Neural progenitor cell (in vitro differentiated cells): ENCODE results near the gene ZFP1.

Experiments
- EZH2phosphoT487 ChIP-seq: fragments of 200-600 bp; sonication (generic); IDR thresholded peaks from 2 replicates; pipeline ENCODE4 v1.6.1; 2017; ENCODE audit warnings: antibody characterized with exemption
- TF ChIP-seq, protein P1 (sequence below): fragments of 200-600 bp; sonication (generic); IDR thresholded peaks from 2 replicates; pipeline ENCODE4 v1.5.1; 2017; ENCODE audit warnings: antibody characterized with exemption, mild to moderate bottlenecking

DNA sequence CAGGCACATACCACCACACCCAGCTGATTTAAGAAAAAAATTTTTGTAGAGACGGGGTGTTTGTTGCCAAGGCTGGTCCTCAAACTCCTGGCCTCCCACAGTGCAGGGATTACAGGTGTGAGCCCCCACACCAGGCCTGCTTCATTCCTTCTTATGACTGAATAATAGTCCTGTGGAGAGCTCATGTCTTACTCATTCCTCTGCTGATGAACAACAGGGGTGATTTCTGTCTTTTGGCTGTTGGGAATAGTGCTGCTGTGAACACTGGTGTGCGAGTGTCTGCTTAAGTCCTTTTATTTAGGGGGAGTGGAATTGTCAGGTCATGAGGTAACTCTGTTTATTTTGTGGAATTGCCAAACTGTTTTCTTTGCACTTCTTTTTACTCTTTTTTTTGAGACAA is 67.8 kb downstream of the ZFP1 start:
- TF ChIP-seq, protein P1, sequence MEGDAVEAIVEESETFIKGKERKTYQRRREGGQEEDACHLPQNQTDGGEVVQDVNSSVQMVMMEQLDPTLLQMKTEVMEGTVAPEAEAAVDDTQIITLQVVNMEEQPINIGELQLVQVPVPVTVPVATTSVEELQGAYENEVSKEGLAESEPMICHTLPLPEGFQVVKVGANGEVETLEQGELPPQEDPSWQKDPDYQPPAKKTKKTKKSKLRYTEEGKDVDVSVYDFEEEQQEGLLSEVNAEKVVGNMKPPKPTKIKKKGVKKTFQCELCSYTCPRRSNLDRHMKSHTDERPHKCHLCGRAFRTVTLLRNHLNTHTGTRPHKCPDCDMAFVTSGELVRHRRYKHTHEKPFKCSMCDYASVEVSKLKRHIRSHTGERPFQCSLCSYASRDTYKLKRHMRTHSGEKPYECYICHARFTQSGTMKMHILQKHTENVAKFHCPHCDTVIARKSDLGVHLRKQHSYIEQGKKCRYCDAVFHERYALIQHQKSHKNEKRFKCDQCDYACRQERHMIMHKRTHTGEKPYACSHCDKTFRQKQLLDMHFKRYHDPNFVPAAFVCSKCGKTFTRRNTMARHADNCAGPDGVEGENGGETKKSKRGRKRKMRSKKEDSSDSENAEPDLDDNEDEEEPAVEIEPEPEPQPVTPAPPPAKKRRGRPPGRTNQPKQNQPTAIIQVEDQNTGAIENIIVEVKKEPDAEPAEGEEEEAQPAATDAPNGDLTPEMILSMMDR, result no peak
- no peak for TF ChIP-seq EZH2phosphoT487
